Measurements from ENCODE around the gene CCDC149.

- TF ChIP-seq CTCF (IDR thresholded peaks at IDR 0.05; ENCODE audit: low read length) (no peak), EZH2 (optimal IDR thresholded peaks at IDR 0.05; ENCODE audit: low read depth, low read length) (no peak), EZH2phosphoT487 (IDR thresholded peaks at IDR 0.05; ENCODE audit: low read length) (no peak)
These were observed 103.9 kb downstream of the CCDC149 start for GRCh38 chr4:24808955-24809354.
